Right ventricle myocardium inferior (tissue), 1 donor: ENCODE results near the gene ZNF436. TPM values are rescaled to one million over a fixed set of nuclear protein-coding genes. Genes with fewer than 3 reads are reported as not detected.

Experiments
- ATAC-seq: fragments of 200-7000 bp; cut with Tn5 transposase; one replicate; pipeline ENCODE4 v1.9.1; 2020; ENCODE audit warnings: mild to moderate bottlenecking, moderate library complexity
- DNase-seq: peaks from one replicate; pipeline ENCODE4 v3.0.0; 2021; ENCODE audit errors: missing footprints
- intact Hi-C: fragments of 100-400 bp; cut with DNase I; formaldehyde crosslinking; loops from one replicate; pipeline ENCODE4 v1.11.0; 2022
- long read RNA-seq: library from polyadenylated mRNA; unstranded; transcript quantifications from one replicate; pipeline ENCODE4 v2.0.0, GENCODE V29; 2021
- total RNA-seq: library from RNA; stranded (reverse); fragmentation: NEBNext Ultra II Directional; extraction: Animal tissue kit (Norgen Biotek cat#: 25700); gene quantifications from one replicate; pipeline ENCODE4 v1.2.1, GENCODE V29; 2021
- donor health status: DM: no; HTN: yes; CAD: no; lungs with severe emphysema.

Gene ZNF436
- 13.4 TPM for total RNA-seq
- long read RNA-seq, partial matches to known transcripts: 0 of 3 reads
- long read RNA-seq, other reads (novel, unspliced or antisense): 1 of 3 reads

DNA sequence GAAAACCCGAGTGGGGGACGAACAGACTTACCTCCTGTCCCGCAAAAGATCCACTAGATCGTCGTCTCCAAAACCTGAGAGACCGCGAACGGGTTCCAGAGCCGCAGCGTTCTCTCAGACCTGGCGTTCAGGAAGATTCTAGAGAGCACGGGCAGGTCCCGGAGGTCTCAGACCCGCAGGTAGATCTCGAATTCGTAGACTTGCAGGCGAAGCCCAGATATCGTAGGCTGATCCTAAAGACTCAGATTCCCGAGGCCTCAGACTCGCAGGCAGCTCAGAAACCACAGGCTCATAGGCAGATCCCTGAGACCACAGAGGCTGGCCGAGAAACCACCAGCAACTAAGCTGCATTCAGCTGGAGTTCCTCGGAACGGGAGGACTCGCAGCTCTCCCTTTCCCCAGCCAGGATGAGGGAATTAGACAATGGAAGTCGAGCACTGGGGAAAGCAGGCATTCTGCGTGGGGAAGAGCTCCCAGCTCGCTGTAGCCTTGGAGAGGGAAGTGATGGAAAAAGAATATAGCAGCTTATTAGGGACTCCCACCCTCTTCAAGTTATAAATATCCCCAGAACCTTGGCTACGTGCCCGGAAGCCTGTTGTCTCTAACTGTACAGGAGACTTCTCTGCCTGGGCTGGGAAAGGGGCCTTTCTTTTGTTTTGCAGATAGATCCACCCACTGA is at the start of gene ZNF436:
Gene ZNF436 (minus strand): TSS at position 502 of the 679 bp plus-strand sequence. CDS start 1,831 bp downstream, outside the sequence.
- intact Hi-C loops: loop anchor here (2.0 to 5.0 kb wide), 3 partner anchors 25 to 108 kb away; no protein-coding TSS in a partner anchor
- ATAC-seq: peak; percentile 40

GRCh38 chr1:23419180-23419579 is 49.5 kb upstream of the ZNF436 start:
- DNase-seq (no peak), ATAC-seq (no peak)
- intact Hi-C loops: no loop called here

More for the DNA sequence above, at the start of gene ZNF436:
- DNase-seq: peak; percentile 91

GRCh38 chr1:23417570-23417969 is 47.9 kb upstream of the ZNF436 start:
- ATAC-seq (peak; percentile 27), DNase-seq (peak; percentile 78)
- intact Hi-C loops: no loop called here

GRCh38 chr1:23416964-23417363 is 47.3 kb upstream of the ZNF436 start:
- intact Hi-C loops: no loop called here
- ATAC-seq: no peak

GRCh38 chr1:23408797-23409290 is 39.2 kb upstream of the ZNF436 start:
- no peak for ATAC-seq

More at GRCh38 chr1:23416964-23417363, 47.3 kb upstream of the ZNF436 start:
- no peak for DNase-seq

GRCh38 chr1:23407016-23407630 is 37.5 kb upstream of the ZNF436 start:
- ATAC-seq: peak; percentile 75
- no peak for DNase-seq
- intact Hi-C loops: no loop called here

More at GRCh38 chr1:23408797-23409290, 39.2 kb upstream of the ZNF436 start:
- DNase-seq: no peak
- intact Hi-C loops: no loop called here

DNA sequence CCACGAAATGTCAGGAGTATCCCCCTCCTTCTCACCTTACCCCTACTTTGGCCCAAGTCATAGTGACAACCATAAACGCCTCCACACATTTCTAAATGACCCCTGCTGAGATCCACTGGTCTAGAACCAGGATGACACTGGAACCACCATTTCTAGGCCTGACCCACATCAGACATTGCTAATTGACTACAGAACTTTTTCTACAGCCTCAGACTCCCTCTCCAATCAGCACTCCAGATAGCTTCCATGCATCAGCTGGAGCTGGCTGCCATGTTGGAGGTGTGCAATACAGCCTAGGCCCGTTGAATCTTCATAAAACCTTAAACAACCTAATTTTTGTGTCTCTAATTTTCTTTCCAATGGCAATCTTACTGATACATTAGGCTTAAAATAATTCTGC is 36.3 kb upstream of the ZNF436 start:
- intact Hi-C loops: loop anchor here (2.0 kb wide), 1 partner anchor 17 kb away; no protein-coding TSS in a partner anchor
- DNase-seq: no peak
- ATAC-seq: no peak

DNA sequence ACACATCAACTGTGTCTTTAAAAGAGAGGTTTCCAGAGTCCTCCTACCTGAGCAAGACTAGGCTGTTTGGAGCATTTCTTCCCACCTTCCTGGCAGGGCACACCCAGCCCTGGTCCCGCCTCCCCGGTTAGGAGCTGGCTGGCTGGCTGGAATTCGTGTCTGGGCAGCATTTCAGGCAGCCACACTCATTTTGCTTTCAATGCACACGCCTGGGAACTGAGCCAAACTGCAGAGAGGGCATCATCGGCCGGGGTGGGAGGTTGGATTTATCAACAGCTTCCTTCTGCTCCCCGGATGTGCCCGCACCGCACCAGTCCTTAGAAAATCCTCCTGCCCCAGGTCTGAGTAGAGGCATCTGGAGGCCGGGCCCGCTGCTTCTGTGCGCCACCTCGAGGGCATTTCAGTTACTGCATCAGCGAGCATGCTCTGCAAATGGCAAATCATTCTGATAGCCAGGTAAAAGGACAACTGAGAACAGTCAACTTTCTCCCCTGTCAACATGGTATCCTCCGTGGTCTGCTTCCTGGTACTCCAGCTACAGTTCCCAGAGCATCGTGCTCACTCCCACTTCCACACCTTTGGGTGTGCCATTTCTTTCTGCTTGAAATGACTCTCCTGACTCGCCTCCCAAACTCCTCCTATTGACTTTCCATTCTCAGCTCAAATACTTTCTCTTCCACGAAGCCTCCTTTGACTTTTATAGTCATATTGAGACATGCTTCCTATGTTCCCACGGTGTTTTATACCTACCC is 34.3 kb upstream of the ZNF436 start:
- DNase-seq (peak; percentile 89), ATAC-seq (peak; percentile 84)
- intact Hi-C loops: loop anchor here (1.0 to 2.0 kb wide), 3 partner anchors 19 to 60 kb away; partner anchors contain the start of genes HNRNPR and ZNF436

GRCh38 chr1:23403355-23403734 is 33.7 kb upstream of the ZNF436 start:
- intact Hi-C loops: loop anchor here (1.0 to 2.0 kb wide), 2 partner anchors 35 to 59 kb away; partner anchors contain the start of genes HNRNPR and ZNF436
- ATAC-seq: no peak
- DNase-seq: no peak

- DNase-seq (no peak), ATAC-seq (no peak)
- intact Hi-C loops: loop anchor here (1.0 to 2.0 kb wide), 2 partner anchors 34 to 59 kb away; partner anchors contain the start of genes HNRNPR and ZNF436
These were observed 33.4 kb upstream of the ZNF436 start for GRCh38 chr1:23403038-23403336.

- no peak for DNase-seq
- no peak for ATAC-seq
These were observed 32.8 kb upstream of the ZNF436 start for GRCh38 chr1:23402286-23403037.

GRCh38 chr1:23401313-23401712 is 31.7 kb upstream of the ZNF436 start:
- DNase-seq: no peak
- intact Hi-C loops: no loop called here
- ATAC-seq: no peak

More at GRCh38 chr1:23402286-23403037, 32.8 kb upstream of the ZNF436 start:
- intact Hi-C loops: loop anchor here (1.0 to 2.0 kb wide), 2 partner anchors 34 to 58 kb away; partner anchors contain the start of genes HNRNPR and ZNF436

- intact Hi-C loops: no loop called here
- peak; percentile 50 for ATAC-seq
- no peak for DNase-seq
These were observed 30.9 kb upstream of the ZNF436 start for GRCh38 chr1:23400324-23401114.

GRCh38 chr1:23399229-23399628 is 29.6 kb upstream of the ZNF436 start:
- ATAC-seq (no peak), DNase-seq (no peak)
- intact Hi-C loops: no loop called here

DNA sequence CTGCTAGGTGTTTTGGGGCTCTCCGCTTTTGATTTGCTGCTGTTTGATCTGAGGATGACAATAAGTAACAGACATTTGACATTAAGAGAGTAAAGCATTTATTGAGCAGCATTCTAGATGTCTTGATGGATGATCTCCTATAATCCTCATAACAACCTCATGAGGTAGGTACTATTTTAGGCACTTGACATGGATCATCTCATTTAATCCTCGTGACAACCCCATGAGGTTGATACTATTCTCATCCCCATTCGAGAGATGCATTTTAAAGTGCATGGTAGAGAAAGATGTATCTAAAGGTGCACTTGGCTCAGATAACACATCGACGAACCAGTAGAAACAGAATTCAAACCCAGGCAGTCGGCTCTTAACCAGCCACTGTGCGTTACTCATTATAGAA is 28.3 kb upstream of the ZNF436 start:
- no peak for ATAC-seq
- intact Hi-C loops: no loop called here
- DNase-seq: no peak

GRCh38 chr1:23396380-23396779 is 26.7 kb upstream of the ZNF436 start:
- ATAC-seq: no peak
- intact Hi-C loops: no loop called here
- no peak for DNase-seq

GRCh38 chr1:23395849-23396248 is 26.2 kb upstream of the ZNF436 start:
- ATAC-seq (no peak), DNase-seq (no peak)
- intact Hi-C loops: loop anchor here (2.0 kb wide), 1 partner anchor 25 kb away; no protein-coding TSS in a partner anchor
